Aorta (tissue), 5 donors: ENCODE results near the gene OR51G2. TPM values are rescaled to one million over a fixed set of nuclear protein-coding genes. Genes with fewer than 3 reads are reported as not detected.
"Not testable (repeated sequence)": the region's sequence is repeated elsewhere in the genome, so short reads cannot be mapped to it uniquely, and the experiment has no call there.

Experiments used
- ATAC-seq: fragments of 200-7000 bp; cut with Tn5 transposase; one replicate; pipeline ENCODE4 v1.9.1; 2022; ENCODE audit warnings: moderate library complexity; ENCODE audit not compliant: low FRiP score
- DNase-seq, 2 donors: peaks; one replicate each; pipeline ENCODE4 v3.0.0-alpha.2; 2020
- H3K27ac ChIP-seq, 2 donors: one replicate each; pipeline ENCODE4 v1.5.1; 2013; ENCODE audit warnings: low read length in 2 of 2, mild to moderate bottlenecking in 2 of 2, moderate library complexity in 2 of 2, control low read depth in 1 of 2, inconsistent platforms in 1 of 2, low read depth in 1 of 2
- H3K27me3 ChIP-seq, 2 donors: one replicate each; pipeline ENCODE4 v1.6.1; 2013; ENCODE audit warnings: control low read depth in 1 of 2, low read length in 1 of 2, mild to moderate bottlenecking in 1 of 2, moderate library complexity in 1 of 2; ENCODE audit not compliant: insufficient read depth in 2 of 2, control insufficient read depth in 1 of 2
- H3K36me3 ChIP-seq, 2 donors: one replicate each; pipeline ENCODE4 v1.6.1; 2013; ENCODE audit warnings: control low read depth in 1 of 2, low read length in 1 of 2, mild to moderate bottlenecking in 1 of 2; ENCODE audit not compliant: insufficient read depth in 2 of 2, control insufficient read depth in 1 of 2
- H3K4me1 ChIP-seq, 2 donors: one replicate each; pipeline ENCODE4 v1.6.1; 2013; ENCODE audit warnings: low read length in 2 of 2, control low read depth in 1 of 2, mild to moderate bottlenecking in 1 of 2, moderate library complexity in 1 of 2; ENCODE audit not compliant: insufficient read depth in 2 of 2, control insufficient read depth in 1 of 2
- H3K4me3 ChIP-seq, 2 donors: one replicate each; pipeline ENCODE4 v1.5.1; 2013; ENCODE audit warnings: low read length in 2 of 2, control low read depth in 1 of 2, mild to moderate bottlenecking in 1 of 2
- H3K9me3 ChIP-seq: one replicate; pipeline ENCODE4 v1.6.1; 2013; ENCODE audit warnings: mild to moderate bottlenecking, low read length; ENCODE audit not compliant: control insufficient read depth
- WGBS, 2 donors: extraction: QIAGEN DNeasy Blood & Tissue Kit; methylation state at CpG; one replicate each; pipeline ENCODE4 v1.1.7; 2013; 5-methylcytosine and 5-hydroxymethylcytosine counted together
- intact Hi-C, 2 donors: fragments of 100-400 bp; cut with DNase I; formaldehyde crosslinking; loops; one replicate each; pipeline versions ENCODE4 v1.14.2 to v1.15.0; 2022
- long read RNA-seq, 2 donors: library from polyadenylated mRNA; unstranded; transcript quantifications; one replicate each; pipeline ENCODE4 v2.0.0, GENCODE V29; 2020 to 2021
- polyA plus RNA-seq, 2 donors: library from polyadenylated mRNA; stranded (reverse); fragments of 200-250 nt; gene quantifications; one replicate each; pipeline ENCODE4 v1.2.3, GENCODE V29; 2013
- total RNA-seq, 2 donors: library from RNA; stranded (reverse); fragmentation: NEBNext Ultra II Directional; extraction: Animal tissue kit (Norgen Biotek cat#: 25700); gene quantifications; one replicate each; pipeline ENCODE4 v1.2.1, GENCODE V29; 2021
- donor health status: healthy with polysubstance abuse.
- donor health status: Bipolar disorder and iron deficiency.
- donor health status: DM: no; HTN: no; CAD: no.
- donor health status: DM: no; HTN: no; CAD: no.
- donor health status: DM: yes; HTN: yes; CAD: no.

The OR51G2 gene, protein sequence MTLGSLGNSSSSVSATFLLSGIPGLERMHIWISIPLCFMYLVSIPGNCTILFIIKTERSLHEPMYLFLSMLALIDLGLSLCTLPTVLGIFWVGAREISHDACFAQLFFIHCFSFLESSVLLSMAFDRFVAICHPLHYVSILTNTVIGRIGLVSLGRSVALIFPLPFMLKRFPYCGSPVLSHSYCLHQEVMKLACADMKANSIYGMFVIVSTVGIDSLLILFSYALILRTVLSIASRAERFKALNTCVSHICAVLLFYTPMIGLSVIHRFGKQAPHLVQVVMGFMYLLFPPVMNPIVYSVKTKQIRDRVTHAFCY
- total RNA-seq (not detected), polyA plus RNA-seq (not detected)
- long read RNA-seq, donor 1, result 0 reads
- long read RNA-seq, donor 2, result 0 reads

DNA sequence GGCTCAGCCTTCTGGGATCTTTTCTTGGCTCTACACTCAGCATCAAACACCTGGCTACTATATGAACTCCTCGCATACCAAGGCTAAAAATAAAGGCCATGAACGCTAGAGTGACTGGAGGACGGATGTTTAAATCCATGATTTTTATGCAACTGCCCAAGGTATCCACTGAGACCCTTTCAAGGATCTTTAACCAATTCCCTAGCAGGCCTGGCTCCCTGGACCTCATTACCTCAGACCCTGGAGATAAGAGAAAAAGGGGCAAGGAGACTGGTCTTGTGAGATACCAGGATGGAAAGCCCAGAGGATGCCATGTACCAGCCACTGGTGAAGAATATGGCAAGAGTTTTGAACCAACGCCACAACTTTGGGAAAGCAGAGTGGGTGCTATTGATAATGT, at the start of gene OR51G2:
Gene OR51G2 (minus strand): TSS at position 101 of the 400 bp plus-strand sequence. CDS start 3,687 bp downstream, outside the sequence.
- no peaks in the 10 kb centered on the region for H3K36me3 ChIP-seq
- DNase-seq, result no peak
- no peaks in the 10 kb centered on the region for H3K27me3 ChIP-seq
- H3K27ac ChIP-seq, result no peak within 1 kb of the TSS
- ATAC-seq, result no peak
- intact Hi-C loops, result no loop called here
- no peaks in the 10 kb centered on the region for H3K4me1 ChIP-seq
- WGBS, 2 donors, result 66 to 71% methylated on average over 4 of the region's 4 CpGs
- no peaks in the 10 kb centered on the region for H3K9me3 ChIP-seq
- H3K4me3 ChIP-seq, result no peak within 1 kb of the TSS

DNA sequence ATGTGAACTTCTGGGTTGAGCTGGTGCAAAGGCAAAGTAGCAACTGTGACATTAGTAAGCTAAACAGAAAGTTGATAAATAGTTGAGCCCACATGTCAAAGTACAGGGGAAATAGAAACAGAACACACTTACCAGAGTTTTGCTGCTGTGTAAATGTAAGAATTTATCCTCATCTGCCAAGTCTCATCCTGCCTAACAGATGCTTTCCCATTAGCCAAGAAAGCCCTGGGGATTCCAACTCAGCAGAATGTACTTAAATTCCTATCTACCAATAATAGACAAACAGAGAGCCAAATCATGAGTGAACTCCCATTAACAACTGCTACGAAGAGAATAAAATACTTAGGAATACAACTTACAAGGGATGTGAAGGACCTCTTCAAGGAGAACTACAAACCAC, 43.7 kb upstream of the OR51G2 start:
- no peak for ATAC-seq
- Histone ChIP-seq H3K9me3 (no peaks in the 10 kb centered on the region), H3K27ac (no peak overlapping the region), H3K36me3 (no peaks in the 10 kb centered on the region), H3K27me3 (peaks cover 0 to 1% of the 10 kb centered on the region in 2 donors), H3K4me3 (no peak overlapping the region), H3K4me1 (no peaks in the 10 kb centered on the region)
- 26 to 44% methylated on average over 1 of the region's 1 CpG for WGBS, 2 donors
- DNase-seq, result no peak
- intact Hi-C loops, result no loop called here

DNA sequence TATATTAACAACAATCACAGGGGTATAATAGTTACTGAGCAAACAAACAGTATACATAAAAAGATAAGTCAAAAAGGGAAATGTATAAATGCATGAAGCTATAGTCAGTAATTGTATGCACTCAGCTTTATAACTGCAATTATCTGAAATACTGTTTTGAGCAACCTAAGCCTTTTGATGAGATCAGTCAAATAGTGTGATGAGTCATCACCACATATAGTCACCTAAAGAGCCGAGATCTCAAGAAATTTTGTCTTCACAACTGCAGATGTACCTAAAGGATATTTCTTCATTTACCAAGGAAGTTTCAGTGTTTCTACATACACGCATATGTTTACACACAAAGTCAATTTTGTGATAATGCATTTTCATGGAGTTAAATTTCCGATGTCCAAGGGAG, 41.7 kb upstream of the OR51G2 start:
- Histone ChIP-seq H3K27ac (no peak overlapping the region), H3K4me3 (no peak overlapping the region), H3K36me3 (no peaks in the 10 kb centered on the region), H3K4me1 (no peaks in the 10 kb centered on the region), H3K27me3 (peaks cover 0 to 1% of the 10 kb centered on the region in 2 donors), H3K9me3 (no peaks in the 10 kb centered on the region)
- ATAC-seq (no peak), DNase-seq (no peak)
- 77 to 85% methylated on average over 3 of the region's 3 CpGs for WGBS, 2 donors
- intact Hi-C loops, result no loop called here

DNA sequence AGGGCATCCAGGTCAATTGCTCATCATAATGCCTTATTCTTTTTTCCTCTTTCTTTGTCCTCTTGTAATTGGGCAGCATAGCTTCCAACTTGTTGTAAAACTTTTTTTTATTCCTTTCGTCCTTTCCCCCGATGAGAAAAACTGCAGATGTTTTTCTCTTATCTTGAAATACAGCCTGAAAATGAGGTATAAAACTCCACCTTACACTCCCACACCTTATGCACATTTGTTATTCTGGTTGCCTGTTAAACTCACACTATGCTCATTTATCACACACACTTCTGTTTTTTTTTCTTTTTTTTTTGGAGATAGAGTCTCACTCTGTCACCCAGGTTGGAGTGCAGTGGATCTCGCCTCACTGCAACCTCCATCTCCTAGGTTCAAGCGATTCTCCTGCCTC, 38.2 kb upstream of the OR51G2 start:
- H3K27ac ChIP-seq, result no peak overlapping the region
- intact Hi-C loops, result no loop called here
- no peaks in the 10 kb centered on the region for H3K4me1 ChIP-seq
- no peaks in the 10 kb centered on the region for H3K9me3 ChIP-seq
- H3K27me3 ChIP-seq, result peaks cover 0 to 1% of the 10 kb centered on the region in 2 donors
- 79 to 82% methylated on average over 4 of the region's 4 CpGs for WGBS, 2 donors
- DNase-seq (no peak), ATAC-seq (no peak)
- no peak overlapping the region for H3K4me3 ChIP-seq
- H3K36me3 ChIP-seq, result no peaks in the 10 kb centered on the region

DNA sequence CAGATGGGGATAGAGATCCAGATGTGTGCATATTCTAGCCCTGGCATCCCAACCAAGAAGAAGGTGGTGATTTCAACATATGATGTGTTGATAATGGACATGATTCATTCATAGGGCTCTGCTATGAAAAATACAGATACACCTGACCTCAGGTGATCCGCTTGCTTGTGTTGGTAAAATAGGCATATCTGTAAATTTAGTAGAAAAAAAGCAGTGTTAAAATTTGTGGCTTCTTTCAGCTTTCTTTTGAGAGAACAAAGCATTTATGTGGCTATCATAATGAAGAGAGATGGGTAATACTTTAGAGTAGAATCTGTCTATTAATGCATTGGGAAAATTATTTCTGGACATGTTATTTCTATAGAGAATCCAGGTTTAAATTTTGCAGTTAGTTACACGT, 36.5 kb upstream of the OR51G2 start, which contains the start of gene OR51A2:
Gene OR51A2 (minus strand): TSS at position 101 of the 400 bp plus-strand sequence. CDS start 0 bp downstream, at position 101.
- intact Hi-C loops, H3K27me3 ChIP-seq, H3K4me1 ChIP-seq, H3K27ac ChIP-seq, DNase-seq, H3K36me3 ChIP-seq, ATAC-seq, H3K4me3 ChIP-seq, H3K9me3 ChIP-seq: not testable (repeated sequence)
- WGBS, 2 donors, result 61 to 67% methylated on average over 2 of the region's 2 CpGs

DNA sequence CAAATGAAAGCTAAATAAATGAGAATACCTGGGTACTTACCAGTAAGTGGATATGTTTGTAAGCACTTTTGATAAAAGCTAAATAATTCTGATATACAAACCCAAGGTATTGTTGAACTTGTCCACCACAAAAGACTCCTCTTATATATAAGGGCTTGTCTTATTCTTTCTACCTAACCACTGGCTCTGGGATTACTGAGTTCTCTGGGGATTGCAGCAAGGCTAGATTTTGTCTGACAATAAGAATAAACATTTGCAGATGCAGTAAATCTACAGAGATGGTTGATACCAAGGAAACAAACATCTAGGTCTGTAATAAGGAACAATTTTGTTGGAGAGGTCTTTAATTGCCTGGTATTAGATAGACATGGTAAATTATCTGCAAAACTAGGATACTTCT, 28.4 kb upstream of the OR51G2 start, which contains the start of gene OR51A4:
Gene OR51A4 (minus strand): TSS at position 101 of the 400 bp plus-strand sequence. CDS start 505 bp downstream, outside the sequence.
- H3K36me3 ChIP-seq, result no peaks in the 10 kb centered on the region
- H3K4me3 ChIP-seq, result no peak within 1 kb of the TSS
- DNase-seq (no peak), ATAC-seq (no peak)
- H3K9me3 ChIP-seq, result no peaks in the 10 kb centered on the region
- no peaks in the 10 kb centered on the region for H3K27me3 ChIP-seq
- intact Hi-C loops, result no loop called here
- no peaks in the 10 kb centered on the region for H3K4me1 ChIP-seq
- H3K27ac ChIP-seq, result no peak within 1 kb of the TSS

DNA sequence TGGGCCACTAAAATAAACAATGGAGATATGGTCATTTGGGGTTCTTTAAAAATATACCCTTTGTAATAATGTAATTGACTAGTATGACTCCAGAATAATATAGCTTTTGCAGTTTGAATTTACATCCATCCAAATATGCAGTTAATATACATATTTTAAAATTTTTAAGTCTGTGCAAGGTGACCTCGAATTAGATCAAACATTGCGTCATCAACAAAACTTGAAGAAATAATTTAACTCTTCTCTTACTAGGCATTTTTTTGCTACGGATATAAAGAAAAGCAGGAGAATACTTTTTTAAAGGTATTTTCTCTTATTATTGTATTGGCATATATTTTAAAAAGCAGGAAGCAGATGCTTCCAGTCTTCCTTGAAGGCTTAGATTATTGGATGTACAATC, 17.6 kb upstream of the OR51G2 start:
- H3K4me1 ChIP-seq, result no peaks in the 10 kb centered on the region
- no peak for ATAC-seq
- no peak overlapping the region for H3K4me3 ChIP-seq
- H3K9me3 ChIP-seq, result peaks cover 2% of the 10 kb centered on the region
- intact Hi-C loops, result no loop called here
- 73 to 76% methylated on average over 3 of the region's 3 CpGs for WGBS, 2 donors
- H3K27ac ChIP-seq, result no peak overlapping the region
- no peaks in the 10 kb centered on the region for H3K36me3 ChIP-seq
- DNase-seq, result no peak
- peaks cover 0 to 3% of the 10 kb centered on the region in 2 donors for H3K27me3 ChIP-seq

DNA sequence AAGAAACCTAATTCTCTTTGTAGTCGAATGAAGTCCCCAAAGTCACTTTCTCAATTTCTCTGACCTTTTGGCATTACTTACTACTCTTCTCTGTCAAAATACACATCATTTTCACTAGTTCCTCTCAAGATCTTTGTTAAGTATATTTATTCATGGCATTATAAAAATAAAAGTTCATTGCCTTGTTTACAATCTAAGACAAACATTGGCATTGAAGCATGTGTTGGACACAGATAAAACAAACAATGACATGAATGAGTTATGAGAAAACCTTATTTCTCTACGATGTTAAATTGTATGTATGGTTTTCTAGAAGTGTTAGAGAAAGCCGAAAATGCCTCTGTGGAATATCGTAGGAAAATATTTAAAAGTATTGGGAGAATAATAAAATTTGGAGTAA, 13.6 kb upstream of the OR51G2 start:
- Histone ChIP-seq H3K27ac (no peak overlapping the region), H3K9me3 (peaks cover 2% of the 10 kb centered on the region), H3K4me3 (no peak overlapping the region), H3K4me1 (no peaks in the 10 kb centered on the region), H3K27me3 (peaks cover 0 to 3% of the 10 kb centered on the region in 2 donors), H3K36me3 (no peaks in the 10 kb centered on the region)
- ATAC-seq (no peak), DNase-seq (no peak)
- intact Hi-C loops, result no loop called here
- WGBS, 2 donors, result 47 to 69% methylated on average over 4 of the region's 4 CpGs

DNA sequence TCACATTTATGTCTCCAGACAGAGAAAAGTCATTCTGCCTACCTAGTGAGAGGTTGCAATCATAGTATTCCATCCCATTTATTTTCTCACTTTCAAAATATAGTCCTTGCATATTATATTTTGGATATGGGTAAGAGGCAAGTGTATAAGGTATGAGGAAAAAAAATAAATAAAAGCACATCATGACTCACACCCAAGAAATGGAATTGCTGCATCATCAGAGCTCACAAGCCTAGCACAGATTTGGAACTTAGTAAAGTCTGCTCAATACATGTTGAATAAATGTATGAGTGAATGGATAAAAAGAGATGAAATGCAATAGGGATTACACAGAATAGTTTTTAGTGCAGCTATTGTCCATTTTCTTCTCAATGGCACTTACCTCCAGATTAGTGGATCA, 7.5 kb upstream of the OR51G2 start:
- Histone ChIP-seq H3K36me3 (no peaks in the 10 kb centered on the region), H3K9me3 (no peaks in the 10 kb centered on the region), H3K4me3 (no peak overlapping the region), H3K27me3 (no peaks in the 10 kb centered on the region), H3K4me1 (no peaks in the 10 kb centered on the region), H3K27ac (no peak overlapping the region)
- ATAC-seq, result no peak
- DNase-seq, result no peak
- intact Hi-C loops, result no loop called here
